Neural progenitor cell (in vitro differentiated cells): ENCODE results near the gene IFI44L. TPM values are rescaled to one million over a fixed set of nuclear protein-coding genes. Genes with fewer than 3 reads are reported as not detected.

ENCODE experiments used
- DNase-seq: peaks from one replicate; pipeline ENCODE4 v3.0.0-alpha.2; 2016; ENCODE audit warnings: low spot score
- H2AFZ ChIP-seq: fragments of 200-600 bp; sonication (generic); replicated peaks from 2 replicates; pipeline ENCODE4 v1.6.1; 2016; ENCODE audit warnings: antibody characterized with exemption
- H3F3A ChIP-seq: fragments of 200-600 bp; sonication (generic); 2 replicates; pipeline ENCODE4 v1.6.1; 2016; ENCODE audit warnings: antibody characterized with exemption, low read depth
- H3K27ac ChIP-seq: fragments of 200-600 bp; sonication (generic); 2 replicates; pipeline ENCODE4 v1.5.1; 2016; ENCODE audit warnings: mild to moderate bottlenecking
- H3K27me3 ChIP-seq: fragments of 200-600 bp; sonication (generic); 2 replicates; pipeline ENCODE4 v1.6.1; 2016; ENCODE audit warnings: mild to moderate bottlenecking, moderate library complexity
- H3K36me3 ChIP-seq: fragments of 200-600 bp; sonication (generic); 2 replicates; pipeline ENCODE4 v1.5.1; 2016
- H3K4me1 ChIP-seq: fragments of 200-600 bp; sonication (generic); 2 replicates; pipeline ENCODE4 v1.6.1; 2016; ENCODE audit warnings: mixed run types
- H3K4me2 ChIP-seq: fragments of 200-600 bp; sonication (generic); 2 replicates; pipeline ENCODE4 v1.6.1; 2016
- H3K4me3 ChIP-seq: fragments of 200-600 bp; sonication (generic); 2 replicates; pipeline ENCODE4 v1.5.1; 2016
- H3K79me2 ChIP-seq: fragments of 200-600 bp; sonication (generic); 2 replicates; pipeline ENCODE4 v1.6.1; 2016; ENCODE audit warnings: low read depth
- H3K9ac ChIP-seq: fragments of 200-600 bp; sonication (generic); 2 replicates; pipeline ENCODE4 v1.6.1; 2016
- H3K9me3 ChIP-seq: fragments of 200-600 bp; sonication (generic); 2 replicates; pipeline ENCODE4 v1.5.1; 2016; ENCODE audit warnings: low read depth
- H4K20me1 ChIP-seq: fragments of 200-600 bp; sonication (generic); 2 replicates; pipeline ENCODE4 v1.6.1; 2016; ENCODE audit warnings: low read depth
- H3K27ac Mint-ChIP-seq: 3 replicates; pipeline ENCODE4 v1.8.0; 2021; ENCODE audit warnings: mixed read lengths
- H3K27me3 Mint-ChIP-seq: 2 replicates; pipeline ENCODE4 v1.8.0; 2022; ENCODE audit warnings: low read depth, mild to moderate bottlenecking, inconsistent platforms, moderate library complexity, mixed read lengths; ENCODE audit not compliant: insufficient read depth
- H3K36me3 Mint-ChIP-seq: 3 replicates; pipeline ENCODE4 v1.8.0; 2021; ENCODE audit warnings: mixed read lengths
- H3K4me1 Mint-ChIP-seq: 3 replicates; pipeline ENCODE4 v1.8.0; 2021; ENCODE audit warnings: mixed read lengths
- H3K4me3 Mint-ChIP-seq: 3 replicates; pipeline ENCODE4 v1.8.0; 2021; ENCODE audit warnings: mild to moderate bottlenecking, moderate library complexity, mixed read lengths
- H3K9me3 Mint-ChIP-seq: 3 replicates; pipeline ENCODE4 v1.8.0; 2020; ENCODE audit warnings: mixed read lengths
- CTCF ChIP-seq: fragments of 200-600 bp; sonication (generic); IDR thresholded peaks from 2 replicates; pipeline ENCODE4 v1.5.1; 2017; ENCODE audit warnings: antibody characterized with exemption, mild to moderate bottlenecking
- EZH2 ChIP-seq: fragments of 200-600 bp; sonication (generic); IDR thresholded peaks from 2 replicates; pipeline ENCODE4 v1.6.1; 2017; ENCODE audit warnings: antibody characterized with exemption, mild to moderate bottlenecking, moderate library complexity
- EZH2phosphoT487 ChIP-seq: fragments of 200-600 bp; sonication (generic); IDR thresholded peaks from 2 replicates; pipeline ENCODE4 v1.6.1; 2017; ENCODE audit warnings: antibody characterized with exemption
- total RNA-seq: library from RNA; depleted of rRNA; stranded (reverse); fragments of >200 nt; gene quantifications from 2 replicates; pipeline ENCODE4 v1.2.3, GENCODE V29; 2015; ENCODE audit warnings: low replicate concordance

Gene IFI44L
- total RNA-seq, 1 donor from 2014 or later: not detected

- Histone ChIP-seq H3K9me3 (no peaks in the 10 kb centered on the region), H3K79me2 (no peaks in the 10 kb centered on the region), H3K9ac (no peak overlapping the region), H2AFZ (no peak overlapping the region), H3K27ac (no peak overlapping the region), H3K4me1 (no peaks in the 10 kb centered on the region), H3K36me3 (no peaks in the 10 kb centered on the region), H3K4me3 (no peak overlapping the region), H3F3A (no peaks in the 10 kb centered on the region), H4K20me1 (no peaks in the 10 kb centered on the region), H3K27me3 (peaks cover 16% of the 10 kb centered on the region), H3K4me2 (no peak overlapping the region)
- Mint-ChIP-seq H3K9me3 (peaks cover 5% of the 10 kb centered on the region), H3K4me1 (no peaks in the 10 kb centered on the region), H3K27ac (no peak overlapping the region), H3K36me3 (no peaks in the 10 kb centered on the region), H3K27me3 (peaks cover 2% of the 10 kb centered on the region), H3K4me3 (no peak overlapping the region)
- TF ChIP-seq EZH2phosphoT487: no peak
- TF ChIP-seq CTCF: no peak
- TF ChIP-seq EZH2: no peak
- no peak for DNase-seq
Measured at GRCh38 chr1:78650114-78650660, 29.9 kb downstream of the IFI44L start.

GRCh38 chr1:78651241-78651640 is 31.0 kb downstream of the IFI44L start:
- peaks cover 2% of the 10 kb centered on the region for H3K27me3 Mint-ChIP-seq
- no peak overlapping the region for H3K4me3 Mint-ChIP-seq

GRCh38 chr1:78652019-78652560 is 31.8 kb downstream of the IFI44L start:
- Histone ChIP-seq H3K36me3 (no peaks in the 10 kb centered on the region), H3K9me3 (no peaks in the 10 kb centered on the region), H3K79me2 (no peaks in the 10 kb centered on the region), H3K27me3 (peaks cover 33% of the 10 kb centered on the region), H3K27ac (no peak overlapping the region), H3K4me3 (no peak overlapping the region), H2AFZ (no peak overlapping the region), H3K9ac (no peak overlapping the region), H3K4me1 (no peaks in the 10 kb centered on the region), H4K20me1 (no peaks in the 10 kb centered on the region), H3F3A (no peaks in the 10 kb centered on the region), H3K4me2 (no peak overlapping the region)
- no peak for TF ChIP-seq EZH2phosphoT487
- no peak for TF ChIP-seq EZH2
- no peak for TF ChIP-seq CTCF
- H3K4me1 Mint-ChIP-seq: no peaks in the 10 kb centered on the region
- no peak for DNase-seq
- peaks cover 3% of the 10 kb centered on the region for H3K9me3 Mint-ChIP-seq
- no peak overlapping the region for H3K4me3 Mint-ChIP-seq
- H3K36me3 Mint-ChIP-seq: no peaks in the 10 kb centered on the region
- H3K27me3 Mint-ChIP-seq: peaks cover 2% of the 10 kb centered on the region
- no peak overlapping the region for H3K27ac Mint-ChIP-seq

More at GRCh38 chr1:78651241-78651640, 31.0 kb downstream of the IFI44L start:
- Histone ChIP-seq H3K79me2 (no peaks in the 10 kb centered on the region), H3F3A (no peaks in the 10 kb centered on the region), H3K4me2 (no peak overlapping the region), H3K27me3 (peaks cover 25% of the 10 kb centered on the region), H3K27ac (no peak overlapping the region), H3K36me3 (no peaks in the 10 kb centered on the region), H3K4me3 (no peak overlapping the region), H3K9ac (no peak overlapping the region), H3K4me1 (no peaks in the 10 kb centered on the region), H2AFZ (no peak overlapping the region), H3K9me3 (no peaks in the 10 kb centered on the region), H4K20me1 (no peaks in the 10 kb centered on the region)
- no peak overlapping the region for H3K27ac Mint-ChIP-seq
- TF ChIP-seq EZH2: no peak
- DNase-seq: no peak
- no peaks in the 10 kb centered on the region for H3K4me1 Mint-ChIP-seq
- no peaks in the 10 kb centered on the region for H3K36me3 Mint-ChIP-seq
- H3K9me3 Mint-ChIP-seq: peaks cover 3% of the 10 kb centered on the region

- H3K27me3 Mint-ChIP-seq: no peaks in the 10 kb centered on the region
Measured at GRCh38 chr1:78658901-78659300, 38.7 kb downstream of the IFI44L start.

More at GRCh38 chr1:78658901-78659300, 38.7 kb downstream of the IFI44L start:
- Mint-ChIP-seq H3K27ac (no peak overlapping the region), H3K9me3 (no peaks in the 10 kb centered on the region), H3K4me3 (no peak overlapping the region), H3K36me3 (no peaks in the 10 kb centered on the region), H3K4me1 (no peaks in the 10 kb centered on the region)
- Histone ChIP-seq H3K4me1 (no peaks in the 10 kb centered on the region), H3K9me3 (no peaks in the 10 kb centered on the region), H3K4me2 (no peak overlapping the region), H3K36me3 (no peaks in the 10 kb centered on the region), H2AFZ (no peak overlapping the region), H3F3A (no peaks in the 10 kb centered on the region), H4K20me1 (no peaks in the 10 kb centered on the region), H3K9ac (no peak overlapping the region), H3K27me3 (peaks cover 64% of the 10 kb centered on the region), H3K79me2 (no peaks in the 10 kb centered on the region), H3K27ac (no peak overlapping the region), H3K4me3 (no peak overlapping the region)
- TF ChIP-seq CTCF: no peak
- TF ChIP-seq EZH2: no peak
- TF ChIP-seq EZH2phosphoT487: no peak
- DNase-seq: no peak
